UCSD-AML1 (cell line): ENCODE data around the gene SC5D.

Source experiments
- DNase-seq: peaks from one replicate; lab custom pipeline; 2025; ENCODE audit not compliant: unreplicated experiment; lab: John Stamatoyannopoulos, UW

The SC5D gene

DNA sequence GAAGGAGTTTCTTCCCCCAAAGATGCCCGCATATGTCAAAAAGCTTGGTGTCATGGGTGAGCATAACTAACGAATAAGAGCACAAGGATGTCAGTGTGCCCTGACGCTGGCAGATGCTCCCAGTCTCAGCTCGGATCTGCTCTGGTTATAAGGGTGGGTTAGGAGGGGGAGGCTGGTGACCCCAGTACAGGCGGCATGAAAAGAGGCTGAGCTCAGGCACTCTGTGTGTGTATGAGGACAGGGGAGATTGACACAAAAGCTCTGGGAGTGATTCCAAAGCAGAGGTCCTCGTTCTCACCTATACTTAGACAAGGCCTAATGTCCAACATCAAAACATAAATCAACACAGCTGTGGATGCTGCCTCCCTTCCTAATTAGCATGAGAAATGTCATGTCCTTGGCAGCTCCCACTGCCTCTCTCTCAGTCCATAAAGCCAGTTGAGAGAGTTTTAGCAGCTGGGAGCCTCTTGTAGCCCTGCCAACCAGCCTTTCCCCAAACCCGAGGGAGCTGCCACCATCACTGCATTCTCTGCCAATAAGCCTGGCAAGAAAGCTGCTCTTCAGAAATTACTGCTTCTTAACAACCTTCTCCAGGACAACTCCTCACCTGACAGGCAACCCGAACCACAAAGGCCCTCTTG, 59.8 kb downstream of the SC5D start:
- DNase-seq: no peak

DNA sequence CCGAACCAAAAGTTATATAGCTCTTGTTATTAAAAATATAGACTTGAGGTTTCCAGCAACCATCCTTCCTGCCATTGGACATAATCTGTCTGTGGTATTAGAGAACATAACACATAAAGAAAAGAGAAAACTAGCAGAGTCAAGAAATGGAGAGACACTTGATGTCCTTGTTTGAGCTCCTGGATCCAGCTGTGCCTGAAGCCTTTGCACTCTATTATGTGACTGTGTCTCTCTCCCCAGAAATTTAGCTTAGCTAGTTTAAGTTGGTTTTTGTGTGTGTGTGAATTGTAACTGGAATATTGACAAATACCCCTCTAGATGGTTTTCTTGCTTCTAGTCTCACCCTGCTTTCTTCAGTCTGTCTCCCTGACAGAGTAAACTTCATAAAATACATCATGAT, 61.6 kb downstream of the SC5D start:
- DNase-seq: no peak

DNA sequence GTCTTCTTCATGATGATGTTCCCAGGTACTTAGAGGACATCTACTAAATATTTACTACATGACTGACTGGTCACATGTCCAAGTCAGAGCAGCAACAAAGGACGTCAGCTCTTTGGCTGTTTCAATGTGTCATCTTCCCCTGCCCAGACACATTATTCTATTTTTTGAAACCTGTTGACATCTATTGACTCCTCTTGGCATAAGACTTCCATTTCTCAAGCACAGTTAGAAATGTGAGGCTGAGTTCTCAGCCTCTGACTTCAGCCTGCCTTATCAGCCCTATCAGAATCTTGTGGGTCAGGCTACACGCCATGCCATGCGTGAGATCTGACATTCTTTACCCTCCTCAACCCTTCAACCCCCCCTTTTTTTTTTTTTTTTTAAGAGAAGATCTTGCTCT, 63.8 kb downstream of the SC5D start:
- DNase-seq: no peak
